Adrenal gland (tissue), 12 donors: Measurements from ENCODE around the gene DUS3L. TPM values are rescaled to one million over a fixed set of nuclear protein-coding genes. Genes with fewer than 3 reads are reported as not detected.

Source experiments
- DNase-seq, 7 donors: peaks; one replicate each; pipeline ENCODE4 v3.0.0-alpha.2; 2019 to 2020
- H3K27ac ChIP-seq, 5 donors: fragments of 200-600 bp; sonication (generic) in 4 of 5; 1 replicate in 3 of 5; 2 replicates in 2 of 5; pipeline versions ENCODE4 v1.5.1 to v1.8.0; 2016 to 2020; ENCODE audit warnings: mild to moderate bottlenecking in 1 of 5
- H3K27me3 ChIP-seq: fragments of 200-600 bp; 2 replicates; pipeline ENCODE4 v1.8.0; 2021
- H3K36me3 ChIP-seq, 2 donors: fragments of 200-600 bp; replicated peaks in 1 of 2; 1 replicate in 1 of 2; 2 replicates in 1 of 2; pipeline versions ENCODE4 v1.5.1 to v1.8.0; 2018 to 2022
- H3K4me1 ChIP-seq, 2 donors: fragments of 200-600 bp; replicated peaks in 1 of 2; 1 replicate in 1 of 2; 2 replicates in 1 of 2; pipeline versions ENCODE4 v1.5.1 to v1.8.0; 2018 to 2021
- H3K4me3 ChIP-seq, 4 donors: fragments of 200-600 bp; sonication (generic) in 3 of 4; one replicate each; pipeline ENCODE4 v1.5.1; 2016 to 2018
- H3K9me3 ChIP-seq, 3 donors: fragments of 200-600 bp; sonication (generic) in 1 of 3; replicated peaks in 1 of 3; 1 replicate in 2 of 3; 2 replicates in 1 of 3; pipeline versions ENCODE4 v1.5.1 to v1.8.0; 2016 to 2021
- CTCF ChIP-seq, 6 experiments: fragments of 450-650 bp in 4 of 6; fragments of 200-600 bp in 2 of 6; sonication (generic) in 1 of 6; IDR thresholded peaks; 1 replicate in 5 of 6; 2 replicates in 1 of 6; pipeline versions ENCODE4 v1.5.1 to v1.8.0; 2016 to 2021; ENCODE audit warnings: antibody characterized with exemption in 6 of 6, mild to moderate bottlenecking in 2 of 6, moderate library complexity in 1 of 6
- POLR2A ChIP-seq, 2 donors: fragments of 450-650 bp; IDR thresholded peaks; one replicate each; pipeline ENCODE4 v1.6.1; 2017; ENCODE audit warnings: antibody characterized with exemption in 2 of 2, mild to moderate bottlenecking in 2 of 2, moderate library complexity in 1 of 2
- WGBS, 4 donors: extraction: QIAGEN DNeasy Blood & Tissue Kit in 2 of 4; methylation state at CpG; one replicate each; pipeline versions ENCODE4 v1.1.5 to v1.1.7; 2013 to 2017; 5-methylcytosine and 5-hydroxymethylcytosine counted together
- intact Hi-C, 2 donors: fragments of 100-400 bp; cut with DNase I; formaldehyde crosslinking; loops; one replicate each; pipeline versions ENCODE4 v1.14.1 to v1.15.0; 2022 to 2023
- polyA plus RNA-seq, 3 donors: library from polyadenylated mRNA; stranded (reverse); fragments of 200-250 nt in 2 of 3; fragments of 350-450 nt in 1 of 3; fragmentation: Illumina TruSeq in 1 of 3; extraction: RNeasy Lipid Tissue Mini Kit (QIAGEN cat#74804) in 1 of 3; gene quantifications; one replicate each; pipeline ENCODE4 v1.2.3, GENCODE V29; 2013 to 2014
- total RNA-seq, 9 donors: library from RNA; depleted of rRNA in 4 of 9; stranded (reverse); fragments of >200 nt in 4 of 9; fragments of 120-200 nt in 1 of 9; fragmentation: NEBNext Ultra II Directional in 1 of 9; extraction: Animal tissue kit (Norgen Biotek cat#: 25700) in 1 of 9; gene quantifications; one replicate each; pipeline versions ENCODE4 v1.1.0 to v1.2.4, GENCODE V29; 2013 to 2023
- donor health status: healthy with polysubstance abuse.
- donor health status: Bipolar disorder and iron deficiency.
- donor health status: DM: yes; HTN: yes; CAD: no.
- donor health status: DM: no; HTN: no; CAD: no.
- donor health status: DM: no; HTN: no; CAD: no.
- donor health status: DM: yes; HTN: yes; CAD: no.

Gene DUS3L
- total and polyA plus RNA-seq, 12 donors = 10.9 to 142 (median 31.5) TPM

DNA sequence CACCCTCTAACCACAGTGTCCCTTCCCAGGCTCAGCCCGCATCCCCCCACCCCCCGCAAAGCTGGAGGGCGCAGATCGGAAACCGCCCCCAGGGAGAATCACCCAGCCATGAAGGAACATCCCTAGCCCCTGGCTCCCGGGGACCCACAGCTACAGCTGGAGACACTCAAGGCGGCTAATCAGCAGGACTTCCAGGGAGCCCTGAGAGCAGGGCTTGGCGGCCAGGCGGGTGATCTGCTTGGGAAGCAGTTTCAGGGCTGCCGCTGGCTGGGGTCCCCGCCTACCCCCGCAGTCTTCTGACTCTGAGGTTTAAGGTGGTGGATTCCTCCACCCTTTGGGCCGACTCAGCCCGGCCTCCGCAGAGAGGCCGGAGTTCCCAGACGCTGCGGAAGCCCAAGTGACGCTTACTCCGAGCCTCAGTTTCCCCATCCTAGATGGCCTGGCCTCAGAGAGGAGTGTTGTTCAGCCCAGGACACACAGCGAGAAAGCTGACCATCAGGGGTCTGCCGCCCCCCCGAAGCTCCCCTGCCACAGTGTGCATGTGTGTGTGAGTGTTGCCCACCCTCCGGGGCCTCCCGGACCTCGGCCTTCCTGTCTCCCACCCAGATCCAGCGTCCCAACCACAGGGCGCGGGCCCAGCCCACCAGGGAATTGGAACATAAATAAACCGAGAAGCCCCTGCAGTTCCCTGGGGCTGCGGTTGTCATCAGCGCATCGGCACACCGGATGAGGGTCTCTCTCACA, 38.8 kb upstream of the DUS3L start:
- H3K4me1 ChIP-seq = peaks cover 14 to 18% of the 10 kb centered on the region in 2 donors
- no peak overlapping the region for H3K27ac ChIP-seq
- H3K9me3 ChIP-seq = no peaks in the 10 kb centered on the region
- no peak for DNase-seq
- no peaks in the 10 kb centered on the region for H3K27me3 ChIP-seq
- TF ChIP-seq POLR2A (IDR thresholded peaks at IDR 0.05) (no peak), CTCF (IDR thresholded peaks at IDR 0.05) (no peak)
- intact Hi-C loops = no loop called here
- WGBS, 4 donors = 57 to 82% (median 64%) methylated on average over 14 to 34 of the region's 34 CpGs
- no peak overlapping the region for H3K4me3 ChIP-seq
- no peaks in the 10 kb centered on the region for H3K36me3 ChIP-seq

- TF ChIP-seq POLR2A (IDR thresholded peaks at IDR 0.05) (no peak), CTCF (IDR thresholded peaks at IDR 0.05) (no peak)
- H3K27ac ChIP-seq = peak overlapping the region; percentile 35 to 90 (median 56)
- no peaks in the 10 kb centered on the region for H3K36me3 ChIP-seq
- intact Hi-C loops = no loop called here
- no peaks in the 10 kb centered on the region for H3K9me3 ChIP-seq
- peaks cover 14 to 18% of the 10 kb centered on the region in 2 donors for H3K4me1 ChIP-seq
- 1 to 4% (median 4%) methylated on average over 17 to 47 of the region's 47 CpGs for WGBS, 4 donors
- DNase-seq = peak in 5 of 7 donors; percentile 42 to 54 (median 45)
- H3K4me3 ChIP-seq = peak overlapping the region in 3 of 4 donors; percentile 5 to 56 (median 18)
- no peaks in the 10 kb centered on the region for H3K27me3 ChIP-seq
These were observed 38.0 kb upstream of the DUS3L start for GRCh38 chr19:5828661-5829566.

DNA sequence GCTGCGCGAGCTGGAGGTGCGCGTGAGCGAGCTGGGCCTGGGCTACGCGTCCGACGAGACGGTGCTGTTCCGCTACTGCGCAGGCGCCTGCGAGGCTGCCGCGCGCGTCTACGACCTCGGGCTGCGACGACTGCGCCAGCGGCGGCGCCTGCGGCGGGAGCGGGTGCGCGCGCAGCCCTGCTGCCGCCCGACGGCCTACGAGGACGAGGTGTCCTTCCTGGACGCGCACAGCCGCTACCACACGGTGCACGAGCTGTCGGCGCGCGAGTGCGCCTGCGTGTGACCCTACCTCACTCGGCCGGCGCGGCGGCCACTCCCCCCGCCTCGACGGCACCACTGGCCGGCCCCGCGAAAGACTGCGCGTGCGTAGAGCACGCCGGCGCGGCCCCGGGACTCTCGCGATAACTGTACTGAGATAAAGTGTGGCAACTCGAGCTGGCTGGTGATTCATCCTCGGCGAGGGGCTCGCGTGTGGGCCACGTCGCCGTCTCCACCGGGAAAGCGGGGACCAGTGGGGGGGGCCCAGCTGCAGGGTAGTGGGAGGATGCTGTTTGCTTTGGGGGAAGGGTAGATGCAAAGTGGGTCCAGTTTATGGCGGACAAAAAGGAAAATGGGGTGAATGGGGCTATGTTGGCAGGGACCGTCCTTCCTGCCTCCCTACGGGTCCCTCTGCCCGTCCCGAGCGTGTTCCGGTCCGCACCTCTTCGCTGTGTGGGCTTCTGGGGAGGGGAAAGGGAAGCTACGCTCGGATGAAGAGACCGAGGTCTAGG, 37.1 kb upstream of the DUS3L start:
- intact Hi-C loops = no loop called here
- no peaks in the 10 kb centered on the region for H3K9me3 ChIP-seq
- no peaks in the 10 kb centered on the region for H3K36me3 ChIP-seq
- H3K4me3 ChIP-seq = peak overlapping the region in 3 of 4 donors; percentile 5 to 56 (median 18)
- DNase-seq = peak; percentile 93 to 96 (median 96)
- H3K27me3 ChIP-seq = no peaks in the 10 kb centered on the region
- WGBS, 4 donors = 0 to 1% (median 1%) methylated on average over 14 to 91 of the region's 91 CpGs
- peaks cover 14 to 18% of the 10 kb centered on the region in 2 donors for H3K4me1 ChIP-seq
- H3K27ac ChIP-seq = peak overlapping the region; percentile 35 to 90 (median 56)
- peak in 1 of 6 experiments; percentile 8 for TF ChIP-seq CTCF (IDR thresholded peaks at IDR 0.05)
- TF ChIP-seq POLR2A (IDR thresholded peaks at IDR 0.05) = peak; percentile 90 to 94
